ENCODE data around the gene MCTP2. TPM values are rescaled to one million over a fixed set of nuclear protein-coding genes. Genes with fewer than 3 reads are reported as not detected.

The MCTP2 gene
- total and polyA plus RNA-seq, 2 of the 8 experiments (the other 6 are each of a cell fraction or from before 2014, with no cell fraction given) = 3.4 to 4.5 TPM

- TF ChIP-seq ATF3 (IDR thresholded peaks at IDR 0.05; ENCODE audit: insufficient read depth, low read depth, low read length) (no peak), HDAC6 (IDR thresholded peaks at IDR 0.05; ENCODE audit: low read depth, low read length) (no peak), SAP30 (IDR thresholded peaks at IDR 0.05; ENCODE audit: insufficient read depth, insufficient replicate concordance, low read length) (no peak), SP4 (IDR thresholded peaks at IDR 0.05; ENCODE audit: low read length) (no peak), KDM1A (IDR thresholded peaks at IDR 0.05; ENCODE audit: borderline replicate concordance, low read length) (no peak), SRF (IDR thresholded peaks at IDR 0.05; ENCODE audit: low read depth, low read length) (no peak), CBX8 (IDR thresholded peaks at IDR 0.05; ENCODE audit: borderline replicate concordance, low read depth, low read length) (no peak), POLR2A (IDR thresholded peaks at IDR 0.05; ENCODE audit: control extremely low read depth in 1 of 2, low read depth in 2 of 2, low read length in 2 of 2) (no peak), YY1 (IDR thresholded peaks at IDR 0.05; ENCODE audit: low read depth, low read length) (no peak)
Observed at GRCh38 chr15:94236608-94237007, 5.2 kb downstream of the MCTP2 start (continued).
